ENCODE data around the gene GPR18.

The GPR18 gene, protein sequence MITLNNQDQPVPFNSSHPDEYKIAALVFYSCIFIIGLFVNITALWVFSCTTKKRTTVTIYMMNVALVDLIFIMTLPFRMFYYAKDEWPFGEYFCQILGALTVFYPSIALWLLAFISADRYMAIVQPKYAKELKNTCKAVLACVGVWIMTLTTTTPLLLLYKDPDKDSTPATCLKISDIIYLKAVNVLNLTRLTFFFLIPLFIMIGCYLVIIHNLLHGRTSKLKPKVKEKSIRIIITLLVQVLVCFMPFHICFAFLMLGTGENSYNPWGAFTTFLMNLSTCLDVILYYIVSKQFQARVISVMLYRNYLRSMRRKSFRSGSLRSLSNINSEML
- total RNA-seq: 6.2 to 17.9 reads per million in 2 donors

DNA sequence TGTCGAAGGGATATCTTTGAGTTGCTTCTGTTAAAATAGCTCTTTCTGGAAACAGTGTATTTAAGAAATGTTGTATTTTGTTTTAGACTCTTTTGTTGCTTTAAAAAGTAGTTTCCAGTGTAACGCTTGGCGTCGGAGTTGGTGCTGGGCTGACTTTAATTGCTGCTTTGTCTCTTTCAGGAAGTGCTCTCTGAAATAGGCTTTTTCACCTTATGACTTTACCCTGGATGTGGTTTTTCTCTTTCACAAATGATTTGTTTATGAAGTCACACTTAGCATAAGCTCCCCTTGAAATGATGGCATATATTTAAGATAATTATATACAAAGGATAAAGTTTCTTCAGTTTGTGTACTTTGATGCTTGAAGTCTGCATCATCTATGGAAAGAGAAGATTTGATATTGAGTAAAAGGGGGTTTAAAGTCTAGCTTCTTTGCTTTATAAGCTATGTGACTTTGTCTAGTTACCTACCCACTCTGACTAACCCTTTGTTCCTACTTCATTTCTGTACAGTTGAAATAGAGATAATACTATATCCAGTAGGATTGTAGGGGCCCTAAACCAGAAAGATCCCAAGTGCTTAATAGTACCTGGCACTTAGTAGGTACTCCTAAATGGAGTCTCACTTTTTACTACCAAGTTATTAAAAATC is at the start of gene GPR18:
Gene GPR18 (minus strand): TSS at position 170 of the 651 bp plus-strand sequence. CDS start 2,507 bp downstream, outside the sequence.
- peak in 2 of 5 experiments; percentile 54 to 90 for DNase-seq

DNA sequence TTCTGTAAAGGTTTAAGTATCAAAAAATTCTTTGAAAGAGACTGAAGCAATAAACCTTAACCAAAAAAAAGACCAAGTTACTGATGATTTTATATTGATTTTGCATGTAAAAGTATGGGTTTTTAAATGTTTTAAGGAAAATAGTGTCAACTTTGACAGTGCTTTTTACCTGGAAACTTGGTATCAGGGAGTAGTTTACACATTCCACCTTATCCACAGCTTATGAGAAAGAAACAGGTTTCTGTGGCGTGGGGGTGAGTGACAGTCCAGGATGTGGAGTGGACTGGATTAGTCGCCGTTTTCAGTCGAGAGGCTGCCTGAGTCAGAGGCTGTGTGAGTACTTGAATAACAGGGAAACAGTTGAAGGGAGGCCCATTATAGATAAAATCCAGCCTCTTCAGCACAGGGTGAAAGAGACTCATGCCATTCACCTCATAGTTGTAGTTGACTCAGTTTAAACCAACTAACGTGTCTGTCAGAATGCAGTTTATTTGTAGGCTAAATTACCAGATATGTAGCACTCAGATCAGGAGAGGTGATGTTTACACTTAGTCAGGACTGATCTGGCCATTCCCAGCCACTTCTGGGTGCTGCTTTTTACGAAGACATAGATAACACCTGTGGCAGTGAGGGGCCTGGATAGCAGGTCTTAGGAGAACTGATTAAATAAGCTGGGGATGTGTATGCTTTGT is 49.6 kb upstream of the GPR18 start:
- peak in 2 of 5 experiments; percentile 63 to 91 for DNase-seq

DNA sequence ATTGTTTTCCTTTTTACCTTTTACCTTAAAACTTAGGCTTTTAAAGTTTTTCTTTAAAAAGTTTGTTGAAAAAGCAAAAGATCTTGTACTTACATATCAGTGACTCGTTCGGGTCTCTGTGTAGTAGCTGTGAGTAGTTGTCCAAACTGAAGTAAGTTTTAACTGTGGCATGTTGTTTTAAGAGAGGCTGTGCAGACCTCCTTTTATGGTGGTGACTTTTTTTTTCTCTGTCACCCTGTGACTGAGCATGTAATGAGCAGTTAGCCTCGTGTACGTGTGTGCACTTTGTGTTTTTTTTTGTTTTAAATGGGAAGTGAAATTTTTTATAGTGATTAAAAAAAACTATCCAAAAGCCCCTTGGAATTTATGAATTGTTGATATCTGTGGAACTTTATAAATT is 49.1 kb upstream of the GPR18 start, which contains the start of gene GPR183:
Gene GPR183 (minus strand): TSS at position 153 of the 400 bp plus-strand sequence. CDS start 11,254 bp downstream, outside the sequence.
- DNase-seq: peak in 2 of 5 experiments; percentile 57 to 94

DNA sequence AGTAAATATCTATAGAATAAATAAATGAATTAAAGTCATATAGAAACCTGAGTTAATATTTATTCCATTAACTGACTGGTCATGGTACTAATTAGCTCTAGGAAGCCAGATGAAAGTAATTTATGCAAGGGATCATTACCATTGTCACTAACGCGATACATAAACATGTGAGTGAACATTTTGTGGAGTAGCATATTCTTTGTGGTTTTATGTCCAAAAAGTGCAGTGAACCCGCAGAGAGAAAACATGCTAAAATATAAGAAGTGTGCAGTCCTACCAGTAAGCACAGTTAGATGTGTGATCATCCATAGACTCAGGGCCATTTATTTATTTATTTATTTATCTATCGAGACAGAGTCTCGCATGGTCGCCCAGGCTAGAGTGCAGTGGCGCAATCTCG is 47.4 kb upstream of the GPR18 start:
- no peak for DNase-seq

DNA sequence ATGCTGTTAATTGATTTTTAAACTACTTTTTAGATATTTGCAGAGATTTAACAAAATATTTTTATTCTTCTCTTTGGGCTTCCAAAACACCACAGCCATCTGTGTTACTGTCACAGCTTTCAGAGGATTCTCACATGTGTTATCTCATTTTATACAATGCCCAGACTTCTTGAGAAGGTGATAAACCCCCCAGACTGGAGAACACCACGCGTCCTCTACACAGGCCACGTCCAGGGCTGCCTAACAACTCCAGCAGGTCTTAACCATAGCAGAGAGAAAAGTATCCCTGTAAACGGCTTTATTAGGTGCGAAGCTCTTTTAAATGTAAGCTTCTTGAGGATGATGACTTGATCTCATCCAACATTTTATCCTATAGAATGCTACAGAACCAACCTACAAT is 47.0 kb upstream of the GPR18 start:
- DNase-seq: no peak

DNA sequence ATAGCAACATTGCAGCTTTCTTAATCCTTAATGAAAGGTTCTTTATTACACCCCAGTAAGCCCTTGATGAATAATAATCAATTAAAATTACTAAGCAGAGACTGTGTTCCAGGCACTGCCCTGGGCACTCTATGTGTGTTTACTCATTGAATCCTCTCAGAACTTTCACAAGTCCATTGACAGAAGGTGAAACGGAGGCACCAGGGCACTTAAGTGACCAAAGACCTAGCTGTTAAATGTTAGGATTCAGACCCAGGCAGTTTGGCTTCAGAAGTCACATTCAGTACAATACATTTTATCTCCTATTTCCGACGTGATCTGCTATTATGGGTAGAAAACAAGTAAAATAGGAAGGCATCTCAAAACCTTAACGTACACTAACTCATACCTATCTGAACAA is 46.4 kb upstream of the GPR18 start:
- no peak for DNase-seq

DNA sequence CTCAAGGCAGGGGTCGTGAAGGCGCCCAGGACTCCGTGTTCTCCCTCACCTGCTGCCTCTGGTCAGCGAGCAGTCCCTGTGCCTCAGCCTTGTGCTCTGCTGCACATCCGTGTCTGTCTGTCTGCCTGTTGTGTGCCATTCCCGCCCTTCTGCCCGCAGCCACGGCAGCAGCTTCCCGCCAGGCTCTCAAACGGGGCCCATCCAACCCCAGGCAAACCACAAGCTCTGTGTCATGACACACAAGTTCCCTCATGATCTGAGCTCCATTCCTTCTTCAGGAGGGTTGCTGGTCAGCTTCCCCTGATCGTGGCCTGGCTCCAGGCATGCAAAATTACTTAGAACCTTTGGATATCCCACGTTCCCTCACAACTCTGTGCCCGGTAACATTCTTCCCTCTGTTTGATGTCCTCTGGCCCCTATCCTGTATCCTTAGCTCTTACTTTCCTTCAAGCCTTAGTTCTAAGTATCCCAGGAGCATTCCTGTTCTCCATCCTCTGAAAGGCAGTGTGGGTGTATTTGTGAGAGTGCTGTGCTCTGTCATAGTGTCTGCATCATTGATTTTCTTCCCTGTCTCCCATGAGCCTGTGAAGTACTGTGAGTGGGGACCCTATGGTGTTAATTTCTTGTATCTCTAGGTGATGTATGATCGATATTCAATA is 45.8 kb upstream of the GPR18 start:
- DNase-seq: peak in 4 of 5 experiments; percentile 48 to 82 (median 52)

DNA sequence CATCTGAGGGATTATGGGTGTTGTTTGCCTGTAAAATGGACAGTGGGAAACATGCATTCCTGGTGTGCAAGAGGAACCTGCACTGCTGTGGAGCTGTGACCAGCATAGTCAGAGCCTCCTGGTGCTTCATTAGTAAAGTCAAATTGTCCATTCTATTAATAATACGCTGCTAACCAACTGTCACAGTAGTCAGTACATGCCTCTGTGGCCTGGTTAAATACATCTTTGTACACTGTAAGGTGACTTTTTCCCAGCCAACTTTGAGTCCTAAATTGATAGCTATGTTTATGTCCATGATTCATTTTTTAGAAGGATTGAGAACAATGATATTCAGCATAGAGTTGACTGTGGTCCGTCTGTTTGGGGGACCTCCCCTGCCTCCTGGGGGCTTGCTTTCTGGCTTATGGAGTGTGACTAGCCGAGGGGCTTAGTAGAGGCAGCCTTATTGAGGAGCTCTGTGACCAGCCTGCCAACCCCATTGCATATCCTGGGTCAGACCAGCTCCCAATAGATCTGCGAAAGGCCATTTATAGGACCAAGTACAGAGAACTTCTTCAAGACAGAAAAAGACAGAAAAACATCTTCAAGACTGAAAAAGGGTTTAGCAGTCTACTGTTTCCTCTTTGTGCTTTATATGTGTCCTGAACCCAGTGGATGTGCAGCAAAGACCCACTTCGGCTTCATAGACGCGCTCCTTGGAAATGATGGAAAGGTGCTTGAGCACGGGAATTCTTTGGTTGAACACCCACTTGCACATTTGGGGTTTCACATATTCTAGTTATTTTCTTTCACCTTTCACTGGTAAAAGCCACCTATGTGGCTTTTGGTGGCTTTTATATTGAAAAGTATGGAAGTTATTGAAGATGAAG is 44.7 kb upstream of the GPR18 start:
- no peak for DNase-seq

DNA sequence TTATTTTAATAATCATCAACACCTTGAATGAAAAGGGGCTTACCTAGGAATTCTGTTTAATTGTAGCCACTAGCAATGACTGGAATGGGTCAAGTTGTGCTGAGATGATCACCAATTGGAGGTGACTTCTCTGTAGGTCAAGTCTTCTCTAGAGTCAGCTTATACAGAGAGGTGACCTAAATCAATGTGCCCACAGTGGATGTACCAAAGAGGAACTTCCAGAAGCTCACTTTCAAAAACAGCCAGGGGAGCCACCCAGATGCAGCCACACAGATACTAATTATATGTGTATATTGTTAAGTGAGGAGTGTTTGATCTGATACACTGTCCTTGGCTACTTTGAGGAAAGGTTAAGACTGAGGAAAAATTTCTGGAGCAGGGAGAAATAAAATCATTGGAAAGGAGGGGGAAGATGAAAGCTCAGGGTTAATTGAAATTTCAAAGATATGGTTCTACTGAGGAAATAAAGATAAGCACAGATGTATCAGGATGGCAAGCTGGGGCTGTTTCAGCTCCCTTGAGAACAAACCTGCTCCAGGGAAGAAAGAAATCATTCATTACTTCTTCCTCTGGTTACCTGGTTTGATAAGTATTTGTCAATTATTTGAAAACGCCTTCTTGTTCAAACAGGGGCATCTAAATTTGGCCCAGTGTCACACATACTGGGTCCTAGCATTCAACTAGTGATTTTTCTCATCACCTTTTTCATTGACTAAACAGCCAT is 43.9 kb upstream of the GPR18 start:
- DNase-seq: no peak

DNA sequence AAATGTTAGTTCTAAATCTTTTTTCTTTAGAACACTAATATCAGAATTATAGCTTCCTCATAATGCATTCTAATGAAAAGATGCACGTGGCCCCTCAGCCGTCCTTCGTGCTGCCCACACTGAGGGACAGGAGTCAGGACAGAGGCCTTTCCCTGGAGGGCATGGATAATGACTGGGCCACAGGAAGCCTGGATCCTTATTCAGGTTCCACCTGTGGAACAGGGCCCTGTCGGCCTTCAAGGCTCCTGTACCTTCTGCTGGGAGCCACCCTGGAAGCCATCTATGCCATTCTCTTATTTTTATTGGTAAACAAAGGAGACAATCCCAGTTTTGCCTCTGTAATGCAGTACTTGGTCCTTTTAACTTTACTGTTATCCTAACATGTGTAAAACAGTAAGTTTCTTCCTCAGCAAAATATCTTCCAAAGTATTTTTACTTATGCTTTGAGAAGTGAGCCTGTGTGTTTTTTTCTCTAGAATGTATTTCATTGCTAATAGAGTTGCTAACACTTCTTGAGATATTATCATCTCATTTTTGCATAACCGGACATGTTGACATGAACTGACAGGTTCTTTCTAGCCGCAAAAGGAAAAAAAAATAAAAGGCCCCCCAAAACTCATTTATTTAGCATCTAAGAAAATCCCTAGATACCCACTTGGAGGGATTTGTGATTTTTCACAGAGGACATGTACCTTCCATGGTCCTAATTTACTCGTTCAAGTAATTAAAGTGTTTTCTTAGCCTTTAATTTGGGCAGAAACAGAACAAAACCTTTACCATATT is 43.1 kb upstream of the GPR18 start:
- no peak for DNase-seq

DNA sequence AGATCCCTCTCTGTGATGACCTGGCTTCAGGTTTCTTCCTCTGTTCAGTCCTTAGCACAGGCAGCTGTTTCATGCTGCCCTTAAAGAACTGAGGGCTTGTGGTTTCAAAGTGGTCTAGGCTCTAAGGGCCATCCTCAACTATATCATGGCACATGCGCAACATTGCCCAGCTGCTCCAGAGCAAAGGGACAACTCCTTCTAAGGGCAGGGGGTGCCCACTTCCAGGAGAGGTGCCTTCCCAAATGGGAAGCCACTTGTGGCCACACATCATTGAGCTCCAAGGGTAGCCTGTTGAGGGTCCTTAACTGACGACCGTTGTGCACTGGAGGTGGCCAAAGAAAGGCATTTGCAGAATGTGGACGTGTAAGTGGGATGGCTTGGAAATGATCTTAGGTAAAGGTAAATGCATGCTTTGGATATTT is 41.8 kb upstream of the GPR18 start:
- no peak for DNase-seq

DNA sequence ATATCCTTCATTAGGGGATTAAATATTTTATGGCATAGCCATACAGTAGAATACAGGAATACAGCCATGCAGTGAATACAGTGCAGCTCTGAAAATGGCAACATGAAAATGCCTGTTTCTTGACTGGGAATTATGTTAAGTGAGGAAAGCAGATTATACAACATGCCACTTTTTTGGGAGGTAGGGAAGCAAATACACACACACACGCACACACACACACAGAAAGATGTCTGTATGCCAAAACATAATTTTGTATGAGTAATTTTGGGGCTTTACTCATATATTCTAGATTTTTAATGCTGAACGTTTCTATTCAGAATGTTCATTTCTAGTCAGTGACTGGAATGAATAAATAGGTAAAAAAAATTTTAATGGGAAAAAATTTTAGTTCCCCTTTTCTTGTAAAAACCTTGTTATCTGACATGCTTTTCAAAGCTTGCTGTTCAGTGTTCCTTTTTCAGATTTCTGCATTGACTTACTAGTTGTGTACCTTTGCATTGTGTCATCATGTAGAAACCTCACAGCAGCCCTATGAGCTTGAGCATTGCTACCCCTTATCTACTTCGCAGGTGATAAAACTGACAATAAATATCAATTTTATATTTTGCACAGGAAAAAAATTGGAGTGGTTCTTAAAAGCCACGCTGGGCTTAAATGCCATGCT is 41.2 kb upstream of the GPR18 start:
- no peak for DNase-seq

DNA sequence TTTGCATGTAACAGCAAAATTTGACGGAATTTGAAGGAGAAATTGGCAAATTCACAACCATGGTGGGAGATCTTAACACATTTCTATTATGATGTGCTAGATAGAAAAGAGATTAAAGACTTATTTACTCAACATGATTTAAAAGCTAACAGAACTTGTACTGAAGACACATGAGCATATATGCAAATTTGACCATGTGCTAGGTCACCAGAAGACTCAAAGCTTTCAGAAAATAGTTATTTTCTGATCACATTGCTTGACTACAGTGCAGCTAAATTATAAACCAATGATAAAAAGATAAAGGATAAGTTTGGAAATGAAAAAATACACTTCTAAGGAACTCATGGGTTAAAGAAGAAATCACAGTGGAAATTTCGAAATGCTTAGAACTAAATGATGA is 39.9 kb upstream of the GPR18 start:
- DNase-seq: no peak

DNA sequence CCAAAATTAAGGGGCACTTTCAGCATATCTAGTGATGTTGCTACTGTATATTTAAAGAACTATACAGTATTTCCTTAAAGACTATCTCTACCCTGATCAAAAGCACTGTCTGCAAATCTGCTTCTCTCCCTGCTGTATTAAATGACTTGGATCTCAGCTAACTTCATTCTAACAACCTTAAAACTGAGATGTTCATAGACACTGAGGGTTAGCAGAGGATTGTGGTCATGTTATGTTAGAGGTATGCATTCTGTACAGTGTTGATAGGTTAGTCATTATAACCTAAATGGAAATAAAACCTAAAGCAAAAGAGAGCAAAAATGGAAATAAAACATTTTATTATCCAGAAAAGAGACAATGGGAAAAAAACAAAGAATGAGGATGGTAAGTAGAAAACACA is 39.2 kb upstream of the GPR18 start:
- DNase-seq: peak in 1 of 5 experiments; percentile 85

DNA sequence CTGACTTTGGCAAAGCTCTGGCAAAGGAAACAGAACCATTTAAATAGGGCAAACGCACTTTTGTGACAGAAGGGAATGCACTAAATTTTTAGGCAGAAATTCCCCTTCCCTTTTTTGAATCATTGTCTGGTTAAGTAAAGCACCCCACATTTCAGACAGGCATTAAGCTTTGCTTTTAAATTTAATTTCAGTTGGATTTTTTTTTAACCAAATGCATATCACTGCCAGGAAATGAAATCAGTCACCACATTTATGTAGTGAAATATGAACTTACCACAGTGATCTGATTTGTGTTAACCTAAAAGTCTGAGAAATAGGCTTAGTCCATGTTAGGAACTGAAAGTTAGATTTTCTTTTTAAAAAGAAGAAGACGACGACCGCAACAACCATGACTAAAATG is 38.2 kb upstream of the GPR18 start:
- peak in 2 of 5 experiments; percentile 55 to 91 for DNase-seq

DNA sequence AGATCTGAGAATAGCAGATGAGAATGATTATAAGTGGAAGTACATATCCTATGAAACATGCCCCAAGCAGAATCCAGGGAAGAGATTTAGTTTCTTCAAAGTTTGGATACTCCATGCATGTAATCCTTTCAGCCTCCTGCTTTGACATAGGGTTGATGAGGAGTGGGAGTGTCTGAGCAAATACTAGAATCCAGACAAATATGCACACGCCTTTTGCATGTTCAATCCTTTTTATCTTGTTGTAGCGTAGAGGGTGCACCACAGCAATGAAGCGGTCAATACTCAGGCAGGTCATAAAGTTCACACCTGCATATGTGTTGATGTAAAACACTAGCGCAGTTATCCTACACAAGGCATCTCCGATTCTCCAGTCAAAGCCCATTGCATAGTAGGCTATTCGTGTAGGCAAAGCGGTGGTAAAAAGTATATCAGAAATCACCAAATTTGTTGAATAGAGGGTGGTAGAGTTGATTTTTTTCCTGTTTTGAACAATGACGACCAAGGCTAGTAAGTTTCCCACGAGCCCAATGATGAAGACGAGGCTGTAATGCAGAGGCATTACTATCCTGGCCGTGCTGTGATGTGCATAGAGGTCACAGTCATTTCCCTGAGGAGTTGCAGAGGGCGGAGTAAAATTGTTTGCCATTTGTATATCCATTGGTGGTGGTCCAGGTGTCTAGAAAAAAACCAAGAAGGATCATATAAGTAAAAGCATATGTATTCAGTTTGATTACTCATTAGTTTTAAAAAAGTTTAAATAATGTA is 37.5 kb upstream of the GPR18 start:
- DNase-seq: no peak

DNA sequence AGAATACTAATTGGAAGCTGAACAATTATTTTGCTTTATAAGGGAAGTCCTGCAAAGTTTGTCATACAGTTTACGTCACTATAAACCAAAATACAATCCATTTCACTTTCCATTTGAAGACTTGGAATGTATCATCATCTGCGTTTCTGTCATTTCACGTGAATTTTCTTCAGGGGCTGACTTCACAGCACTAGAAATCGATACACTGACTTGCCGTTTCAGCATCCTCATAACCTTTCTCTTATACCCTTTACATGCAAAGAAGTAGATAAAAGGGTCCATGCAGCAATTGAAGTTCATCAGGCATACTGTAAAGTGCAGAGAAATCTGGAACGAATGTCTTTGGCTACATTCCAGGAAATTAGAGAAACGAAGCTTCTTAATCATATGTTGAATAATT is 36.8 kb upstream of the GPR18 start:
- DNase-seq: no peak

DNA sequence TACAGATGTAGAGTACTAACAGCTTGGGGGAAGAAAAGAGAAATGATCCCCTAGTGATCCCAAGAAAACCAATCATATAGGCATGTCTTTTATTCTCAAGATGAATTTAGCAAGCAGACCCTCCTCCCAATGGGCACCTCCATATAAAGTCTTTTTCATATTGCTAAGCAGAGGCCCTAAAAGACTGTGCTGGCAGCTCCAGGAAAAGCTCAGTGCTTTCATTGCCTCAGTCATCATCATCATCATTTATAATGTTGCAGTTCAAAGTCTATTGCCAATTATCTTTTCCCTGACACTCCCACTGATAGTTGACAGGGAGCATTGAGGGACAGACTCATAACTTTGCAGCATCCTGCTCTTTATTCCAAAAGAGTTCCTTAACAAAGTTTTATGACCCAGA is 36.0 kb upstream of the GPR18 start:
- DNase-seq: no peak

DNA sequence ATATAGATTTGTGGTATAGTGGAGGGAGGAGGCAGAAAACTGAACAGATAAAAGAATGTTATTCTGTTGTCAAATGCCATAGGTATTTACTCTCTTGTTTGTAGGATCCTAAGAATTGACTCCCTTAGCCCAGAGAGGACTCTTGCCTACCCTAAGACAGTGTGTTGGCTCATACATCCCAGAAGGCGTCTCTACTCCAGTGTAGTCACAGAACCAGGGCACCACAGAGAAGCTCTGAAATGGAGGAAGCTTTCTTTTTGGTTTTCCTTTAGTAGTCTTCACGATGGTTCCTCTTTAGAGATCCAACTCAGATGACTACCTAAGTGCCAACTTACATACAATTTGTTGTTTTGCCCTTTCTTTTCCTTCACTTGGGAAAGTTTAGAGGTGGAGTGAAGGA is 35.0 kb upstream of the GPR18 start:
- DNase-seq: no peak
